DND-41 (cell line): Measurements from ENCODE around the gene BAIAP2L1.

Experiments used
- EZH2 ChIP-seq: IDR thresholded peaks from 3 replicates; pipeline ENCODE4 v1.6.1; 2012; ENCODE audit warnings: borderline replicate concordance, low read depth, mild to moderate bottlenecking, moderate library complexity, low read length, inconsistent platforms; ENCODE audit not compliant: severe bottlenecking
- TF ChIP-seq, protein P1 (sequence below): IDR thresholded peaks from 2 replicates; pipeline ENCODE4 v1.5.1; 2012; ENCODE audit warnings: borderline replicate concordance, low read length, moderate library complexity, mild to moderate bottlenecking; ENCODE audit not compliant: poor library complexity, severe bottlenecking; ENCODE audit errors: extremely low read depth

DNA sequence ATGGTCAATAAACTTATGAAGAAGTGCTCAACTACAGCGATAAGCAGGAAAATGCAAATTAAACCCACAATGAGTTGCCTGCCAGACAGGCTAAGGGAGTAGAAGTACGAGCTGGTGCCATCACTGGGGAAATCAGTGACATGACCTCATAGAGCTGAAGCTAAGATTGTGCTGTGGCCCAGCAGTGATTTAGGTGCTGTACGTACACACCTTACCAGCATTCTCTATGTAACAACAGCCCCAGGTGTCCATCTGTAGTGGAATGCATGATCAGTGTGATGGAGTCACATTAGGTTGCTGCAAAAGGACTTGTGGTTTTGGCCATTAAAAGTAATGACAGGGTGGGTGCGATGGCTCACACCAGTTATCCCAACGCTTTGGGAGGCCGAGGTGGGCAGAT is 143.2 kb downstream of the BAIAP2L1 start:
- TF ChIP-seq, protein P1, sequence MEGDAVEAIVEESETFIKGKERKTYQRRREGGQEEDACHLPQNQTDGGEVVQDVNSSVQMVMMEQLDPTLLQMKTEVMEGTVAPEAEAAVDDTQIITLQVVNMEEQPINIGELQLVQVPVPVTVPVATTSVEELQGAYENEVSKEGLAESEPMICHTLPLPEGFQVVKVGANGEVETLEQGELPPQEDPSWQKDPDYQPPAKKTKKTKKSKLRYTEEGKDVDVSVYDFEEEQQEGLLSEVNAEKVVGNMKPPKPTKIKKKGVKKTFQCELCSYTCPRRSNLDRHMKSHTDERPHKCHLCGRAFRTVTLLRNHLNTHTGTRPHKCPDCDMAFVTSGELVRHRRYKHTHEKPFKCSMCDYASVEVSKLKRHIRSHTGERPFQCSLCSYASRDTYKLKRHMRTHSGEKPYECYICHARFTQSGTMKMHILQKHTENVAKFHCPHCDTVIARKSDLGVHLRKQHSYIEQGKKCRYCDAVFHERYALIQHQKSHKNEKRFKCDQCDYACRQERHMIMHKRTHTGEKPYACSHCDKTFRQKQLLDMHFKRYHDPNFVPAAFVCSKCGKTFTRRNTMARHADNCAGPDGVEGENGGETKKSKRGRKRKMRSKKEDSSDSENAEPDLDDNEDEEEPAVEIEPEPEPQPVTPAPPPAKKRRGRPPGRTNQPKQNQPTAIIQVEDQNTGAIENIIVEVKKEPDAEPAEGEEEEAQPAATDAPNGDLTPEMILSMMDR = no peak
- TF ChIP-seq EZH2 = no peak
